Cardiac muscle cell (in vitro differentiated cells and primary cell): ENCODE measurements around the gene CLCA1. TPM values are rescaled to one million over a fixed set of nuclear protein-coding genes. Genes with fewer than 3 reads are reported as not detected.

Source experiments
- DNase-seq, 2 donors: peaks; one replicate each; pipeline versions ENCODE4 v3.0.0 to v3.0.0-alpha.2; 2010 to 2017; ENCODE audit warnings: low read depth in 1 of 2, low spot score in 1 of 2
- H3K27ac ChIP-seq: fragments of 200-600 bp; sonication (generic); 2 replicates; pipeline ENCODE4 v1.5.1; 2016
- H3K27me3 ChIP-seq: fragments of 200-600 bp; sonication (generic); 2 replicates; pipeline ENCODE4 v1.6.0; 2016; ENCODE audit warnings: control low read depth
- H3K36me3 ChIP-seq: fragments of 200-600 bp; sonication (generic); 2 replicates; pipeline ENCODE4 v1.5.1; 2016; ENCODE audit warnings: control low read depth
- H3K4me1 ChIP-seq: fragments of 200-600 bp; sonication (generic); 2 replicates; pipeline ENCODE4 v1.8.1; 2017; ENCODE audit warnings: low read depth, mild to moderate bottlenecking, mixed run types
- H3K4me3 ChIP-seq: fragments of 200-600 bp; sonication (generic); 2 replicates; pipeline ENCODE4 v1.5.1; 2016; ENCODE audit warnings: mild to moderate bottlenecking
- H3K9me3 ChIP-seq: fragments of 200-600 bp; sonication (generic); 2 replicates; pipeline ENCODE4 v1.5.1; 2017; ENCODE audit warnings: low read depth, mild to moderate bottlenecking, control low read depth
- CTCF ChIP-seq: IDR thresholded peaks from 2 replicates; pipeline ENCODE4 v1.5.1; 2012; ENCODE audit warnings: low read depth, mild to moderate bottlenecking, low read length
- polyA plus RNA-seq: library from polyadenylated mRNA; unstranded; fragments of >200 nt; fragmentation: Nextera tagmentation; extraction: Ambion mirVana; gene quantifications from 2 replicates; pipeline ENCODE4 v1.2.1, GENCODE V29; 2016
- total RNA-seq: library from RNA; depleted of rRNA; stranded (reverse); fragments of >200 nt; gene quantifications from 2 replicates; pipeline ENCODE4 v1.2.3, GENCODE V29; 2016

The CLCA1 gene
- total and polyA plus RNA-seq, 2 experiments from 2014 or later, result not detected

GRCh38 chr1:86429122-86429725, 39.5 kb upstream of the CLCA1 start:
- peak in 1 of 2 donors; percentile 73 for DNase-seq
- H3K36me3 ChIP-seq, result no peaks in the 10 kb centered on the region
- no peak overlapping the region for H3K27ac ChIP-seq
- no peaks in the 10 kb centered on the region for H3K27me3 ChIP-seq
- H3K4me3 ChIP-seq, result no peak overlapping the region
- no peak for TF ChIP-seq CTCF
- no peaks in the 10 kb centered on the region for H3K9me3 ChIP-seq
- H3K4me1 ChIP-seq, result no peaks in the 10 kb centered on the region

- no peaks in the 10 kb centered on the region for H3K27me3 ChIP-seq
- no peak overlapping the region for H3K27ac ChIP-seq
- no peaks in the 10 kb centered on the region for H3K9me3 ChIP-seq
- DNase-seq, result peak in 1 of 2 donors; percentile 98
- no peaks in the 10 kb centered on the region for H3K4me1 ChIP-seq
- no peaks in the 10 kb centered on the region for H3K36me3 ChIP-seq
- H3K4me3 ChIP-seq, result no peak overlapping the region
- no peak for TF ChIP-seq CTCF
These were observed 38.9 kb upstream of the CLCA1 start for GRCh38 chr1:86429835-86430234.

DNA sequence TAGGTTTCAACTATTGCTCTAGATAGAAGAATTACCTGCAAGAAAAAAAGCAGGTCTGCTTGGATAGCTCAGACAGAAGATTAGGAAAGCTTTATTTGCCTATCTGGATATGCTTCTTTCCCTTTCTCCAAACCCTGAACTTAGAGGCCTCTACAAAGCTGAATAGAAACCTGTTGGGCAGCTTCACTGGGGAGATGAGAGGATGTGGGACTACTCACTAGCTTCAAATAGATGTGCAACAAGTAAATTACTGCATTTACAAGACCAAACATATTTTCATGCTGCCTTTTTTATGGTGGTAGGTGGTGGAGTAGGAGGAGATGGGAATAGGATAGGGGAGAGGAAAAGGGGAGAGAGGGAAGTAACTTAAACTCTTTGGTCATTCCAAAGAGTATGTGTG, 38.4 kb upstream of the CLCA1 start:
- DNase-seq, result no peak
- Histone ChIP-seq H3K4me3 (no peak overlapping the region), H3K9me3 (no peaks in the 10 kb centered on the region), H3K36me3 (no peaks in the 10 kb centered on the region), H3K27me3 (no peaks in the 10 kb centered on the region), H3K4me1 (no peaks in the 10 kb centered on the region), H3K27ac (no peak overlapping the region)
- TF ChIP-seq CTCF, result no peak

DNA sequence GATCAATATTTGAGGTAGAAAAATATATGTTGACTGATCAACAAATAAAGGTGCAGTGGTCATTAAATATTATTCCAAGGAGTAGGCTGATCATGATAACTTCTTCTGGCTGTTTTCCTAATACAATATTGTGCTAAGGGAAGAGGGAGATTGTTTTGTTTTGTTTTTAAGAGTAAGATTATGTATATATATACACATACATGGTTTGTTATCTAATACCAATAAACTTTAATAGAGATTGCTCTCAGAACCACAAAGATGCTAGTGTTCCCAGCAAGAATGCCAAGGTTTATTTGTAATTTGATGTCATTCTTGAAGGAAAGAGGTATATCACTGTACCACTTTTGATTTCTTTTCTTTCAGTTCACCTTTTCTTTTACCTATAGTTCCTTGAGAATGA, 34.7 kb upstream of the CLCA1 start:
- H3K4me1 ChIP-seq, result no peaks in the 10 kb centered on the region
- TF ChIP-seq CTCF, result no peak
- H3K36me3 ChIP-seq, result no peaks in the 10 kb centered on the region
- no peaks in the 10 kb centered on the region for H3K9me3 ChIP-seq
- H3K27ac ChIP-seq, result no peak overlapping the region
- H3K27me3 ChIP-seq, result no peaks in the 10 kb centered on the region
- H3K4me3 ChIP-seq, result no peak overlapping the region
- DNase-seq, result no peak

- Histone ChIP-seq H3K4me1 (no peaks in the 10 kb centered on the region), H3K9me3 (no peaks in the 10 kb centered on the region), H3K36me3 (no peaks in the 10 kb centered on the region), H3K27ac (no peak overlapping the region), H3K27me3 (no peaks in the 10 kb centered on the region), H3K4me3 (no peak overlapping the region)
- DNase-seq, result no peak
- no peak for TF ChIP-seq CTCF
These were observed 33.4 kb upstream of the CLCA1 start for GRCh38 chr1:86435327-86435726.

- Histone ChIP-seq H3K4me1 (no peaks in the 10 kb centered on the region), H3K4me3 (no peak overlapping the region), H3K9me3 (no peaks in the 10 kb centered on the region), H3K27me3 (no peaks in the 10 kb centered on the region), H3K36me3 (no peaks in the 10 kb centered on the region), H3K27ac (no peak overlapping the region)
- no peak for DNase-seq
- no peak for TF ChIP-seq CTCF
These were observed 32.7 kb upstream of the CLCA1 start for GRCh38 chr1:86436041-86436440.
